ENCODE measurements around the gene DLG2.
"Not testable (repeated sequence)": the region's sequence is repeated elsewhere in the genome, so short reads cannot be mapped to it uniquely, and the experiment has no call there.

DLG2 gene

GRCh38 chr11:84308491-84308890 is 1318.7 kb downstream of the DLG2 start:
- not testable (repeated sequence) for DNase-seq

- DNase-seq, result no peak
Observed at GRCh38 chr11:84300092-84300491, 1327.1 kb downstream of the DLG2 start.

- DNase-seq, result no peak
Observed at GRCh38 chr11:84297570-84297969, 1329.6 kb downstream of the DLG2 start.

GRCh38 chr11:84295815-84296214 is 1331.3 kb downstream of the DLG2 start:
- no peak for DNase-seq

GRCh38 chr11:84292955-84293354 is 1334.2 kb downstream of the DLG2 start:
- DNase-seq, result no peak

- DNase-seq, result no peak
Observed at GRCh38 chr11:84292006-84292405, 1335.1 kb downstream of the DLG2 start.

- DNase-seq, result no peak
Observed at GRCh38 chr11:84290647-84291046, 1336.5 kb downstream of the DLG2 start.

- no peak for DNase-seq
Observed at GRCh38 chr11:84289381-84289906, 1337.7 kb downstream of the DLG2 start.

- DNase-seq, result no peak
Observed at GRCh38 chr11:84273541-84273940, 1353.6 kb downstream of the DLG2 start.

GRCh38 chr11:84270466-84270865 is 1356.7 kb downstream of the DLG2 start:
- DNase-seq, result no peak

GRCh38 chr11:84264066-84264465 is 1363.1 kb downstream of the DLG2 start:
- DNase-seq, result no peak

GRCh38 chr11:84261707-84262106 is 1365.4 kb downstream of the DLG2 start:
- DNase-seq, result no peak

GRCh38 chr11:84260862-84261261 is 1366.3 kb downstream of the DLG2 start:
- no peak for DNase-seq

GRCh38 chr11:84256618-84257017 is 1370.5 kb downstream of the DLG2 start:
- no peak for DNase-seq

GRCh38 chr11:84255483-84255882 is 1371.7 kb downstream of the DLG2 start:
- DNase-seq, result no peak

- DNase-seq, result no peak
Observed at GRCh38 chr11:84250834-84251613, 1376.1 kb downstream of the DLG2 start.

GRCh38 chr11:84249344-84250135 is 1377.6 kb downstream of the DLG2 start:
- no peak for DNase-seq

- DNase-seq, result no peak
Observed at GRCh38 chr11:84247926-84248325, 1379.2 kb downstream of the DLG2 start.

- DNase-seq, result no peak
Observed at GRCh38 chr11:84247129-84247528, 1380.0 kb downstream of the DLG2 start.

- DNase-seq, result no peak
Observed at GRCh38 chr11:84243629-84244263, 1383.4 kb downstream of the DLG2 start.

GRCh38 chr11:84241343-84242131 is 1385.6 kb downstream of the DLG2 start:
- no peak for DNase-seq

GRCh38 chr11:84240847-84241246 is 1386.3 kb downstream of the DLG2 start:
- no peak for DNase-seq

GRCh38 chr11:84236436-84236835 is 1390.7 kb downstream of the DLG2 start:
- DNase-seq, result no peak
